GM13976 (cell line): ENCODE results near the gene SYT17.

Experiments
- DNase-seq: peaks from one replicate; pipeline ENCODE4 v3.0.0; 2012; ENCODE audit warnings: low spot score
- in situ Hi-C: fragments of 300-500 bp; cut with MboI; formaldehyde crosslinking; loops from one replicate; pipeline ENCODE4 v1.12.0; 2022; ENCODE audit warnings: low sequenced_read_pairs, mixed read lengths, inconsistent platforms; ENCODE audit not compliant: unreplicated experiment
- TF ChIP-seq, protein P1 (sequence below): IDR thresholded peaks from 2 replicates; pipeline ENCODE4 v1.5.1; 2012; ENCODE audit warnings: borderline replicate concordance, mild to moderate bottlenecking; ENCODE audit not compliant: insufficient read depth; ENCODE audit errors: extremely low read depth, missing control alignments, control extremely low read depth

The SYT17 gene

GRCh38 chr16:19287241-19287640, 119.2 kb downstream of the SYT17 start:
- in situ Hi-C loops: no loop called here
- TF ChIP-seq, protein P1, sequence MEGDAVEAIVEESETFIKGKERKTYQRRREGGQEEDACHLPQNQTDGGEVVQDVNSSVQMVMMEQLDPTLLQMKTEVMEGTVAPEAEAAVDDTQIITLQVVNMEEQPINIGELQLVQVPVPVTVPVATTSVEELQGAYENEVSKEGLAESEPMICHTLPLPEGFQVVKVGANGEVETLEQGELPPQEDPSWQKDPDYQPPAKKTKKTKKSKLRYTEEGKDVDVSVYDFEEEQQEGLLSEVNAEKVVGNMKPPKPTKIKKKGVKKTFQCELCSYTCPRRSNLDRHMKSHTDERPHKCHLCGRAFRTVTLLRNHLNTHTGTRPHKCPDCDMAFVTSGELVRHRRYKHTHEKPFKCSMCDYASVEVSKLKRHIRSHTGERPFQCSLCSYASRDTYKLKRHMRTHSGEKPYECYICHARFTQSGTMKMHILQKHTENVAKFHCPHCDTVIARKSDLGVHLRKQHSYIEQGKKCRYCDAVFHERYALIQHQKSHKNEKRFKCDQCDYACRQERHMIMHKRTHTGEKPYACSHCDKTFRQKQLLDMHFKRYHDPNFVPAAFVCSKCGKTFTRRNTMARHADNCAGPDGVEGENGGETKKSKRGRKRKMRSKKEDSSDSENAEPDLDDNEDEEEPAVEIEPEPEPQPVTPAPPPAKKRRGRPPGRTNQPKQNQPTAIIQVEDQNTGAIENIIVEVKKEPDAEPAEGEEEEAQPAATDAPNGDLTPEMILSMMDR: no peak
- DNase-seq: no peak

DNA sequence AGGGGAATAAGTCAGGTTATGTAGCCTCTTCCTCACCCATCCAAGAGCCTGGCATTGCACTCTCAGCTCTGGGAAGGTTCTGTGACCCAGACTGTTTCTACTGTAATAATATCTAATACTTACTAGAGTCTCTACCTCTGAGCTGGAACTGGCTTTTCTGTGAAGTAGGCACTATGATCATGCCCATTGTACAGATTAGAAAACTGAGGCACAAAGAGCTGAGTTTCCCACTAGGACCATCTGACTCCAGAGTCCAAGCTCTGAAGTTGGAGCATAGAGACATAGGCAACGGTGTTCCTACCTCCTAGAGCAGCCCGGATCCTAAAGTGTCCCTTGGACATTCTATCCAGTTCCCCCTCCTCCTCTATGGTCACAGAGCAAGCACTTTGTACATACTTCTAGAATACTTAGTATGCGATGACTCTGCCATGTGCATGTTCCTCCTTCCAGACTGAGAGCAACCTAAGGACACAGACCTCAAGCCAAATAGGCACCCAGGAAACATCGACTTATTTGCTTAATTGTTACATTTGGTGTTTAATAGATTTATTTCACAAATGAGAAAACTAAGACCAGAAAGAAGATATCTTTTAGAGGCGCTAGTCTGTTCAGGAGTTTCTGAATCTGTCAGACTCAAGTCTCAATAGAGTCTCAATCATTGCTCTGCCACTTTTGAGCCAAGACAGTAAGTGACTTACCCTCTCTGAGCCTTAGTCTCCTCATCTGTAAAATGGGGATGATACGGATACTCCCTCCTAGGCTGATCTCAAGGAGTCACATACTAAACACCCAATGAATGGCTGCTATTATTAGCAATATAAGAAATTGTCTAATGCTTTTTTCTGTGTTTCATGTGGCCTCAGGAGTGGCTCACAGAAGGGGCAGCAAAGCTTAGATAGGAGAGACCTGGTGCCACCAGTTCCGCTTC, 121.1 kb downstream of the SYT17 start:
- TF ChIP-seq, protein P1: no peak
- DNase-seq: no peak
- in situ Hi-C loops: no loop called here

DNA sequence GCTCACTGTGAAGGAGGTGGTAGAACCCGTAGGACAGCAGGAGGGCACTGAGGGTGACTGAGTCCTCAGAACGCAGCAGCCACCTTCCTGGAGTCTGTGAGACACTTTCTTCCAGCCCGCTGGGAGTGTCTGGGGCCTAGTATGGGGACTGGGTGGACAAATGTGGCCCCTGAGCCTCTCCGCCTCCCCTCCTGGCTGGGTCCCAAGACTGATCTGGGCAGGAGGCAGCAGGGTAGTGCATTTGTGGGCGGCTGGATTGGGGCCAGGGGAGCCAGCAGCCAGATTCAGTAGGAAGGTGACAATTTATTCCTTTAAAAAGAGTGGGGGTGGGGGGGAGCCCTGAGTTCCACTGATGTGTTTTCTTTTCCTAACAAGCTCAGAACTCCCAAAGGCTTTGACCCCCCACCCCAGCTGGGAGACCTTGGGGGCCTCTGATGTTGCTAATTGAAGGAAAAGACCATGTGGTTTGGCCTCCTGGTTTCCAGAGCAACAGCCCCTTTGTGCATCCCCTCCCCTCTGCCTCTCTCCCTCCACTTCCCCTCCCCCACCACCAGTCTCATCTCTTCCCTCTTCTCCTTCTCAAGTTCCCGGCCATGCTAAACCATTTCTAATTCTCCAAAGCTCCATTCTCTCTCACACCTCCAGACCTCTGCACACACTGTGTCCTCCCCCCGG, 121.9 kb downstream of the SYT17 start:
- in situ Hi-C loops: no loop called here
- no peak for DNase-seq
- TF ChIP-seq, protein P1: no peak

DNA sequence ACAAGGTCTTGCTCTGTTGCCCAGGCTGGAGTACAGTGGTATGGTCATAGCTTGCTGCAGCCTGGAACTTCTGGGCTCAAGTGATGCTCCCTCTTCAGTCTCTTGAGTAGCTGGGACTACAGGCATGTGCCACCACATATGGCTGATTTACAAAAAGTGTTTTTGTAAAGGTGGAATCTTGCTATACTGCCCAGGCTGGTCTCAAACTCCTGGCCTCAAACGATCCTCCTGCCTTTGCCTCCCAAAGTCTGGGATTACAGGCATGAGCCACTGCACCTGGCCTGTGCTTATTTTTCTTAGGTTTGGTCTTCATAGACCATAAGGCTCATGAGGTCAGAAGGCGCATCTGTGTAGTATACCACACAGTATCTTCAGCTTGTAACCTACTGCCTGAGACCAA, 122.8 kb downstream of the SYT17 start:
- no peak for DNase-seq
- TF ChIP-seq, protein P1: no peak
- in situ Hi-C loops: no loop called here

- no peak for DNase-seq
- TF ChIP-seq, protein P1: no peak
- in situ Hi-C loops: no loop called here
Measured at GRCh38 chr16:19291475-19291874, 123.4 kb downstream of the SYT17 start.

DNA sequence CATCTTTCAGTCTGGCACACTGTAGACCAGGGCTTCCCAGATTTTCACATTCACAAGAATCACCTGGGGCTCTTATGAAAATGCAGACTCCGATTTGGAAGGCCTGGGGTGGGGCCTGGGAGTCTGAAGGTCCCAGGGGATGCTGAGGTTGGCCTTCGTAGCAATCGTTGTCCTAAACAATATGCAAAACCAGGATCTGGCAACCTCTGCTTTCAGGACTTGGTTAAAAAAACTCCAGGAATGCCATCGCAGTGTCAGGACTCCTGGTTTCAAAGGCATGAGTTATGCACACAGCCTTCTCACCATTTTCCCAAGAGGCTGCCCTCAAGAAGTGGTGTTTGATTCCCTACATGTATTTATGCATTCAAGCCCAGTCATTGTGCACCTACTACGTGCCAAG, 124.1 kb downstream of the SYT17 start:
- no peak for DNase-seq
- in situ Hi-C loops: no loop called here
- TF ChIP-seq, protein P1: no peak
